NT2/D1 (cell line): ENCODE results near the gene PRKCG.

Experiments used
- YY1 ChIP-seq: IDR thresholded peaks from 2 replicates; pipeline ENCODE4 v1.6.1; 2011; ENCODE audit not compliant: insufficient read length, insufficient read depth
- ZNF274 ChIP-seq: IDR thresholded peaks from 2 replicates; pipeline ENCODE4 v1.6.1; 2011; ENCODE audit warnings: mild to moderate bottlenecking, low read depth, low read length

DNA sequence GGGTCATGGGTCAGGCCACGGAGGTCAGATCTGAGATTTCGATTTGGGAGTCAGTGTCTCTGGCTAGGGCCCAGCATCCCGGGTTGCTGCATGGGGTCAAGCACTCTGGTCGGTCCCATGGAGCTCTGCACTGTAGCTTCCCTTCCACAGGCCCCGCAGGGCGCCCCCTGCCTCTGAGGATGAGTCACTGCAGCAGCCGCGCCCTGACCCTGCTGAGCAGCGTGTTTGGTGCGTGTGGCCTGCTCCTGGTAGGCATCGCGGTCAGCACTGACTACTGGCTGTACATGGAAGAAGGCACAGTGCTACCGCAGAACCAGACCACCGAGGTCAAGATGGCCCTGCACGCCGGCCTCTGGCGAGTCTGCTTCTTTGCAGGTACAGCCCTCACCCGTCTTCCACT, 30.7 kb downstream of the PRKCG start:
- TF ChIP-seq YY1 (no peak), ZNF274 (no peak)
